Breast epithelium (tissue), 4 donors: Measurements from ENCODE around the gene ALDH1A2. TPM values are rescaled to one million over a fixed set of nuclear protein-coding genes. Genes with fewer than 3 reads are reported as not detected.
A peak's percentile ranks its signal among the peaks of the same experiment; 100 is the strongest.

Experiments used
- DNase-seq, 2 donors: peaks; one replicate each; pipeline ENCODE4 v3.0.0-alpha.2; 2019; ENCODE audit warnings: low spot score in 2 of 2
- H3K27ac ChIP-seq, 2 donors: fragments of 200-600 bp; sonication (generic) in 1 of 2; one replicate each; pipeline ENCODE4 v1.5.1; 2016 to 2019; ENCODE audit warnings: mild to moderate bottlenecking in 1 of 2
- H3K27me3 ChIP-seq, 2 donors: fragments of 200-600 bp; sonication (generic) in 1 of 2; one replicate each; pipeline versions ENCODE4 v1.5.1 to v1.6.0; 2017 to 2019; ENCODE audit warnings: control low read depth in 1 of 2, mild to moderate bottlenecking in 1 of 2
- H3K36me3 ChIP-seq: fragments of 200-600 bp; one replicate; pipeline ENCODE4 v1.5.1; 2019
- H3K4me1 ChIP-seq, 2 donors: fragments of 200-600 bp; sonication (generic); one replicate each; pipeline ENCODE4 v1.5.1; 2016 to 2019; ENCODE audit warnings: control low read depth in 1 of 2
- H3K4me3 ChIP-seq, 3 donors: fragments of 200-600 bp; sonication (generic); 1 replicate in 2 of 3; 2 replicates in 1 of 3; pipeline ENCODE4 v1.5.1; 2016 to 2019; ENCODE audit warnings: mild to moderate bottlenecking in 3 of 3, moderate library complexity in 2 of 3
- H3K9me3 ChIP-seq, 2 donors: fragments of 200-600 bp; sonication (generic) in 1 of 2; one replicate each; pipeline ENCODE4 v1.5.1; 2016 to 2019; ENCODE audit warnings: control low read depth in 1 of 2
- CTCF ChIP-seq, 3 donors: fragments of 450-650 bp; IDR thresholded peaks; one replicate each; pipeline ENCODE4 v1.5.1; 2016 to 2017; ENCODE audit warnings: antibody characterized with exemption in 3 of 3, mild to moderate bottlenecking in 3 of 3, moderate library complexity in 3 of 3
- POLR2A ChIP-seq: fragments of 450-650 bp; IDR thresholded peaks from one replicate; pipeline ENCODE4 v1.6.1; 2016; ENCODE audit warnings: antibody characterized with exemption, mild to moderate bottlenecking, moderate library complexity
- POLR2AphosphoS5 ChIP-seq, 3 donors: sonication (generic); formaldehyde crosslinking; IDR thresholded peaks; one replicate each; pipeline ENCODE4 v1.6.1; 2017; ENCODE audit warnings: antibody characterized with exemption in 3 of 3
- intact Hi-C: fragments of 100-400 bp; cut with DNase I; formaldehyde crosslinking; loops from one replicate; pipeline ENCODE4 v1.15.1; 2023; ENCODE audit warnings: low total_unique reads
- total RNA-seq, 3 donors: library from RNA; depleted of rRNA; stranded (reverse); fragments of >200 nt; gene quantifications; one replicate each; pipeline ENCODE4 v1.1.0, GENCODE V29; 2016

ALDH1A2 gene
- total RNA-seq, 3 donors from 2014 or later: 6.1 to 19.6 (median 11.1) TPM

- H3K27me3 ChIP-seq: peaks cover 0 to 13% of the 10 kb centered on the region in 2 donors
- DNase-seq: peak in 1 of 2 donors; percentile 56
- no peak for TF ChIP-seq POLR2A
- TF ChIP-seq CTCF (IDR thresholded peaks at IDR 0.05): peak; percentile 54 to 80 (median 56)
Measured at GRCh38 chr15:58070801-58071418, 5.4 kb upstream of the ALDH1A2 start.

GRCh38 chr15:58069008-58069407 lies 3.5 kb upstream of the ALDH1A2 start:
- no peak for DNase-seq
- Histone ChIP-seq H3K27ac (no peak overlapping the region), H3K36me3 (no peaks in the 10 kb centered on the region), H3K9me3 (no peaks in the 10 kb centered on the region), H3K4me1 (peaks cover 0 to 5% of the 10 kb centered on the region in 2 donors), H3K4me3 (no peak overlapping the region), H3K27me3 (peaks cover 0 to 32% of the 10 kb centered on the region in 2 donors)
- no peak for TF ChIP-seq CTCF (IDR thresholded peaks at IDR 0.05)
- no peak for TF ChIP-seq POLR2AphosphoS5 (IDR thresholded peaks at IDR 0.05)
- TF ChIP-seq POLR2A: no peak
- intact Hi-C loops: no loop called here

More at GRCh38 chr15:58070801-58071418, 5.4 kb upstream of the ALDH1A2 start:
- Histone ChIP-seq H3K9me3 (no peaks in the 10 kb centered on the region), H3K4me3 (no peak overlapping the region), H3K36me3 (no peaks in the 10 kb centered on the region), H3K27ac (no peak overlapping the region), H3K4me1 (peaks cover 0 to 5% of the 10 kb centered on the region in 2 donors)
- intact Hi-C loops: no loop called here

- peak; percentile 24 to 55 for DNase-seq
- peak overlapping the region; percentile 4 to 18 for H3K27ac ChIP-seq
- TF ChIP-seq POLR2A (no peak), CTCF (IDR thresholded peaks at IDR 0.05) (peak; percentile 17 to 70 (median 53)), POLR2AphosphoS5 (IDR thresholded peaks at IDR 0.05) (peak in 1 of 3 donors; percentile 26)
- H3K4me1 ChIP-seq: peaks cover 0 to 5% of the 10 kb centered on the region in 2 donors
- no peaks in the 10 kb centered on the region for H3K9me3 ChIP-seq
- peaks cover 0 to 45% of the 10 kb centered on the region in 2 donors for H3K27me3 ChIP-seq
- H3K4me3 ChIP-seq: peak overlapping the region; percentile 46 to 69 (median 55)
- intact Hi-C loops: no loop called here
- no peaks in the 10 kb centered on the region for H3K36me3 ChIP-seq
Measured at GRCh38 chr15:58066042-58066867, 744 bp upstream of the ALDH1A2 start.

- DNase-seq: peak in 1 of 2 donors; percentile 50
- intact Hi-C loops: no loop called here
- Histone ChIP-seq H3K4me3 (peak overlapping the region; percentile 46 to 69 (median 55)), H3K4me1 (peaks cover 0 to 5% of the 10 kb centered on the region in 2 donors), H3K27ac (peak overlapping the region; percentile 4 to 18), H3K36me3 (no peaks in the 10 kb centered on the region), H3K27me3 (peaks cover 0 to 50% of the 10 kb centered on the region in 2 donors), H3K9me3 (no peaks in the 10 kb centered on the region)
- TF ChIP-seq POLR2A (no peak), POLR2AphosphoS5 (IDR thresholded peaks at IDR 0.05) (no peak), CTCF (IDR thresholded peaks at IDR 0.05) (no peak)
Measured at GRCh38 chr15:58064980-58065444, 499 bp downstream of the ALDH1A2 start.
